SK-MEL-5 (cell line): Measurements from ENCODE around the gene PLD3. TPM values are rescaled to one million over a fixed set of nuclear protein-coding genes. Genes with fewer than 3 reads are reported as not detected.
"Not testable (repeated sequence)": the region's sequence is repeated elsewhere in the genome, so short reads cannot be mapped to it uniquely, and the experiment has no call there.

Experiments used
- DNase-seq: peaks from one replicate; pipeline ENCODE4 v3.0.0-alpha.2; 2016; ENCODE audit warnings: low read depth, low spot score
- in situ Hi-C: cut with HindIII; loops from 2 replicates; pipeline ENCODE4 v1.10.0; 2016; ENCODE audit warnings: low sequenced_read_pairs, high pct_unique_total_duplicates, low pct_unique_long_range_greater_than_20kb
- total RNA-seq: library from RNA; depleted of rRNA; stranded (reverse); fragments of >200 nt; shearing (Covaris generic); gene quantifications from 2 replicates; pipeline ENCODE4 v1.2.3, GENCODE V29; 2014

Gene PLD3
- total RNA-seq, 1 experiment from 2014 or later, result 69.0 TPM

DNA sequence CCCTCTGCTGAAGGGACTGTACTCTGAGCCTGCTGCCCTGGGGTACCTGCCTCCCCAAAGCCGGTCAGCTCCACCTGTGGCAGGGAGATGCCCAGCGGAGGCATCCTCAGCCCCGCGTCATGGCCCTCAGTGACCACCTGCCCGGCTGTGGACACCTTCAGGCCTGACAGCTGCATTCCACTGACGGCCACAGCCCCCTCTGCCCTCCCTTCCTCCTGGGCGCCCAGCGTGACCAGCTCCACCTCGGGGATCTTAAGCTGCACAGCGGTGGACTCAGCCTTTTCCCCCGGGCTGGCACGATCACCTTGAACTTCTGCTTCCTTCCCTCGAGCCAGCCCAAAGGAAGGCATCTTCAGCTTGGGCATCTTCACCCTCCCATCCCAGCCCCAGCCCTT lies 46.3 kb downstream of the PLD3 start:
- DNase-seq, result no peak
- in situ Hi-C loops, result no loop called here

- DNase-seq, result no peak
- in situ Hi-C loops, result no loop called here
Measured at GRCh38 chr19:40395956-40396355, 47.5 kb downstream of the PLD3 start.

DNA sequence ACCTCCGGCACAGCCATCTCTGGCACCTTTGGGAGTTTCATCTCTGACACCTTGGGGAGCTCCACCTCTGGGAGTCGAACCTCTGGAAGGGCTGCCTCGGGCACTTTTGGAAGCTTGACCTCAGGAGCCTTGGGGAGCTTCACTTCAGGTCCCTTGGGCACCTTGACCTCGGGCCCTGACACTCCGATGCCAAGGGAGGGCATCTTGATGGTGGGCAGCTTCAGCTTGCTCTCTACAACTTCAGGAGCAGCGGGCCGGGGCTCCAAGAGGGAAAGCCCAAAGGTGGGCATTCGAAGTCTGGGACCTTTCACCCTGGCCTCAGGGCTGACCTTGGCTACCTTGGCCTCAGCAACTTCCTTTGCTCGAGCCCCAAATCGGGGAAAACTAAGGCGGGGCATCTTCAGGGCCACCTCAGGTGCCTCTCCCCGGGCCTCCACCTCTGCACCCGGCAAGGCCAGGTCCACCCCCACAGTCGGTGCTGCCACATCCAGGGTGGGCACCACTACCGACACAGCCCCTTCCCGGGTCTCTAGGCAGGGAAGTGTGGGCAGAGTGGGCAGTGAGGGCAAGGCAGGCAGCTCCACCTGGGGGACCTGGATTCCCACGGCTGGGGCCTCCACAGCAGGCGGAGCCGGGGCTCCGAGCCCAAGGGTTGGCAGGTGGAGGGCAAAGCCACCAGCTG lies 48.5 kb downstream of the PLD3 start:
- in situ Hi-C loops, result no loop called here
- no peak for DNase-seq

GRCh38 chr19:40397568-40397906 lies 49.0 kb downstream of the PLD3 start:
- in situ Hi-C loops, result no loop called here
- DNase-seq, result no peak

DNA sequence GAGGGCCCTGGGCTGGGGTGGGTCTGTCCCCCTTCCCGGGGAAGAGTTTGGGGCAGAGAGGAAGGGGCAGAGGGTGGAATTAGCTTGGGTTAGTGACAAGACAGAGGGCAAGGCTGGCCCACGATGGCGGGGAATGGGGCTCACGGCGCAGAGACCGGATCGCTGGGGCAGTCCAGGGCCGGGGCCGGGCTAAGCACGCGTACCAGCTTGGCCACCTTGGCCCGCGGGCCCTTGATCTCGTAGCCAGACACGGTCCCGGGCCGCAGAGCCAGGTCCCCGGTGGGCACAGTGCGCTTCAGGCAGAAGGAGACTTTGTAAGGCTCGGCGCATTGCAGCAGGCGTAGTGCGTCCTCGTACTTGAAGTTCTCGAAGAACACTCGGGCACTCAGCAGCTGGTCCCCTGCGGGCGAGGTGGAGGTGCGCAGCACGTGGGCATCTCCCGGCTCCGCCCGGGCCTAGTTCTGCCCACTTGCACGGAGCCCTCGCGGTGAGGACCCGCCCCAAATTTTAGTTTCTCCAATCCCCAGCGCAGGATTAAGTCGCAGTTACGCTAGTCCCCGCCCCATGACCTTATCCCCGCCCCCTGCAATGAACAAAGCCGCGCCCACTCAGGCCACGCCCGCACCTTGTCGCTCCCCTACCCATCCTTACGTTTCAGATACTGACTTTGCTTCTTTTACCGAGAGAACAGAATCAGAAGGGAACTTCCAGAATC lies 50.1 kb downstream of the PLD3 start:
- in situ Hi-C loops, result no loop called here
- DNase-seq, result no peak

GRCh38 chr19:40400559-40400958 lies 52.1 kb downstream of the PLD3 start:
- in situ Hi-C loops, result no loop called here
- no peak for DNase-seq

GRCh38 chr19:40403262-40403984 lies 54.9 kb downstream of the PLD3 start:
- DNase-seq, result peak; percentile 86
- in situ Hi-C loops, result no loop called here

GRCh38 chr19:40407714-40408597 lies 59.5 kb downstream of the PLD3 start:
- no peak for DNase-seq
- in situ Hi-C loops, result no loop called here

- in situ Hi-C loops, DNase-seq: not testable (repeated sequence)
Measured at GRCh38 chr19:40408598-40408925, 60.1 kb downstream of the PLD3 start.

DNA sequence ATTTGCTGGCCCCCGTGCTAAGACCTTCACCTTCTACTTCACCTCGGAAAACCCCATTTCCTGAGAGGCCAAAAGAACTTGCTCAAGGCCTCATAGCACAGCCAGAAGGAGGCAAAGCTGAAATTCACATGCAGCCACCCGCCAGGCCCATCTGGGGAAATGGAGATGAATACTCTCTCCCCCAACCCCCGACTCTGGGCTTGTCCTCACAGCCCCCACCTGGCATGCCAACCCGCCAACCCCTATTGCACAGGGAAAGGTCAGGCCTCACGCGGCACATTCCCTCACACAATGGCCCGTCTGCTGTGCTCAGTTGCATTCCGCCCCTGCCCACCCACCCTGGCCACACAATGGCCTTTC lies 61.5 kb downstream of the PLD3 start:
- in situ Hi-C loops, result no loop called here
- DNase-seq, result no peak

DNA sequence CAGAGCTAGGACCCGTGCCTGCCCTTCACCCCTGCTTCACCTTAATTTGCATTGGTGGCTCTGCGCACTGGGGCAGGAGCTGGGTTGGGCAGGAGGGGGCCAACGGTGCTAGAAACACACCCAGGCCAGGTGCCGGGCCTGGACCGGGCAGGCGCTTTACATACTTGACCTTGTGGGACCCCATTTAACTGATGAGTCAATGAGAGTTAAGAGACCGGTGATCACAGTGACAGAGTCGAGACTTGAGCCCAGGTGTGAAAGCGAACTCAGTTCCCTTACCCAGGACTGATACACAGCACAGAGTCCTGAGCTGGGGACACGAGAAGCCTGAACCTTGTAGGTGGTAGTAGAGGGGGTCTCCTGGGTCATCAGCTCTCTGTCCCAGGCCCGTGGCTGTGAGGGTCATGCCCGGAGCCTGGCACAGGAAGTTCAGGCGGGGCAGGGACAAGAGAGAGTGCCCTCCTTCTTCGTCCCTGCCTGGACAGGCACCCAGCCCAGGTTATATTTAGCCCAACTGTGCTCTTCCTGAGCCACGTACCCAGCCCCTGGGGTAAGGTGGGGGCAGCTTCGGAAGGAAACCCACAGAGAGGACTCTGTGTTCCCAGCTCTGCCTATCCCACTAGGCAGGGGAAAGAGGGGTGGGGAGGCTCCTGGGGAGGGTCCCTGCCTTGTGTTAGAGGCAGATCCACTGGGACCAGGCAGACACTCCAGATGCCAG lies 62.8 kb downstream of the PLD3 start:
- in situ Hi-C loops, result no loop called here
- no peak for DNase-seq

- DNase-seq, result no peak
- in situ Hi-C loops, result no loop called here
Measured at GRCh38 chr19:40411958-40412499, 63.5 kb downstream of the PLD3 start.

DNA sequence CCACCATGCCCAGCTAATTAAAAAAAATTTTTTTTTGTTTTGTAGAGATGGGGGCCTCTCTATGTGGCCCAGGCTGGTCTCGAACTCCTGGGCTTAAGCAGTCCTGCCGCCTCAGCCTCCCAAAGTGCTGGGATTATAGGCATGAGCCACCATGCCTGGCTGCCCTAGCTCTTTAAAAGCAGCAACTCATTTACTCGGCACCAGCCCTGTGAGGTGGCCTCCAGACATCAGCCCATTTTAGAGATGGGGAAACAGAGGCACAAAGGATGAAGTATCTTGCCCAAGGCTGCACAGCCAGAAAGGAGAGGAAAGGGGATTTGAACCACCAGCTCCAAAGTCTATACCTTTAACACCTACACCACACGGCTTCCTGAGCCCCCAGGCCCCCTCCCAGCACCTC lies 64.4 kb downstream of the PLD3 start:
- DNase-seq, result no peak
- in situ Hi-C loops, result no loop called here

GRCh38 chr19:40413291-40413845 lies 64.9 kb downstream of the PLD3 start, which contains the start of gene PRX:
PRX (minus strand) TSS chr19:40413378; CDS start chr19:40407932, 5,446 bp downstream.
- no peak for DNase-seq
- in situ Hi-C loops, result no loop called here

DNA sequence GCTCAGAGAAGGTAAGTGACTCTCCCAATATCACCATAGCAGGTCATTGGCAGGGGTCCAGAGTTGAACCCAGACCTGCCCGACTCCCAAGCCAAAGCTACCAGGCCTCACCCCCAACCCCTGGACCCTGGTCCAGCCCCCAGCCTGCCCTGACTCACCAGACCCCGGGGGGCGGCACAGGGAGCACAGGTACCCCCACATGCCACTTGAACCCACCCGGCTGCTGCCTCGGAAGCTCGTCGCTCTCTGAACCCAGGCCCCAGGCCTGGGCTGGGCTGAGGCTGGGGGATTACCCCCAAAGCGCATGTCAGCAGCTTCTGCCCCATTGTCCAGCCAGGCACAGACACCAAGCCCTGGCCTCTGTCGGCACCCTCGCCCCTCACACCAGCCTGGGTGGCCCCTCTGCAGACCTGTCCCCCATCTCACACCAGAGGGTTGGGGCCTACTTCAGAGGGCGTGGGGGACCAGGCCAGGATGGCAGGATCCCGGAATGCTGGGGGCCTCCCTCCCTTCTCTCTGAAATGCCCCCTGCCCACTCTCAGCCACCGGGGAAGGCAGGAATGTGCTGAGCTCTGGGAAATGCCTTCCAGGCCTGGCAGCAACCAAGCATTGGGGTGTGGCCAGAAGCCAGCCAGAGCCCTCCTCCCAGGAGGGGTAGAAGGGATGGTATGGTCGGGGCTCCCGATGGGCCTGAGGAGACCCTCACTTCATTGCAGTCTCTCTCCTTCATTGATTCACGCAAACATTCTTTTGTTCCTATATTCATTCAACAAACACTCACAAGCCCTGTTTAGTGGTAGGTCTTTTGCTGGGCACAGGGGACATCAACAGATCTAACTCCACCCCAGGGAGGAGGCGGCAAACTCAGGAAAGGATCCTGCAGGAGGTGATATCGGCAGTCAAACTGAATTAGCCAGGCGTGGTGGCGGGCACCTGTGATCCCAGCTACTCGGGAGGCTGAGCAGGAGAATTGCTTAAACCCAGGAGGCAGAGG lies 66.3 kb downstream of the PLD3 start:
- in situ Hi-C loops, result no loop called here

GRCh38 chr19:40415768-40416167 lies 67.3 kb downstream of the PLD3 start:
- in situ Hi-C loops, result no loop called here
- DNase-seq, result no peak

More for the DNA sequence above, 66.3 kb downstream of the PLD3 start:
- DNase-seq, result no peak
